CD4-positive, alpha-beta T cell treated with Interleukin-21 for 1 hour (primary cell): ENCODE data around the gene CFAP77.

Source experiments
- DNase-seq: peaks from one replicate; pipeline ENCODE4 v3.0.0-alpha.2; 2020

Gene CFAP77

DNA sequence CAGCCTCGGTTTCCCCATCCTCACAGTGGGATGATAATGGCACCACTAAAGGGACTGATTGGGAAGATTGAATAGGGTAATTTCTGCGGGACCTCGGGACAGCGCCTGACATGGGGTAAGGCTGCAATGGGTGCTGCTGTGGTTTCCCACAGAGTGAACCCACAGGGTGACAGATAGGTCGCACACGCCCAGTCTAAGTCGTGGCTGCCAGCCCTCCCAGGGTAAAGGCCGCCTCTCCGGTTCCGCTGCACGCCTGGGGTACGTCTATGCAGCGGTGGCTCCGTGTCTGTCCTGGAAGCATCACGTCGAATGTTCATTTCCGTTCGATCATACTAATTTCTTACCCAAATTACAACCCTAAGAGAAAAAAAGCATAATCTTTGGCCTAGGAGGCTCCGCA is 631 bp downstream of the CFAP77 start:
- DNase-seq, result peak; percentile 23

DNA sequence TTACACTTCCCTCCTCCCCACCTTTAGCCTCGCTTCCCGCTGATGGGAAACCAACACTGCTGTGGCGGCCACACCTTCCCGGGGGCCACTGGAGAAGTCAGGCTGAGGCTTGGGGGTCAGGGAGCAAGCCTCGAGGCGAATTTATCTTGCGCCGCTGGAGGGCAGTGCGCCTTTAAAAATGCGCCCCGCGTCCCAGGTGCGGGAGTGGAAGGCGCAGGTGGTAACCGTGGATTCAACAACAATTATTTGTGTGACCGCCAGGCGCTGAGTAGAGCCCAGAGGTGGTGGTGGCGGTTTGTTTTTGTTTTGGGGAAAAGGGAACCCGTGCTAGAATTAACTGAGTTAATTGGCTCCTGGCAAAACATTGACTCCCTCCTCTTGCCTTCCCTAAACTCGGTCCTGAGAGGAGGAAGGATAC is 1.1 kb downstream of the CFAP77 start:
- peak; percentile 78 for DNase-seq

GRCh38 chr9:132412089-132412488 is 2.1 kb downstream of the CFAP77 start:
- DNase-seq, result peak; percentile 28

GRCh38 chr9:132413926-132414325 is 3.9 kb downstream of the CFAP77 start:
- DNase-seq, result no peak

GRCh38 chr9:132414731-132415130 is 4.7 kb downstream of the CFAP77 start:
- no peak for DNase-seq

DNA sequence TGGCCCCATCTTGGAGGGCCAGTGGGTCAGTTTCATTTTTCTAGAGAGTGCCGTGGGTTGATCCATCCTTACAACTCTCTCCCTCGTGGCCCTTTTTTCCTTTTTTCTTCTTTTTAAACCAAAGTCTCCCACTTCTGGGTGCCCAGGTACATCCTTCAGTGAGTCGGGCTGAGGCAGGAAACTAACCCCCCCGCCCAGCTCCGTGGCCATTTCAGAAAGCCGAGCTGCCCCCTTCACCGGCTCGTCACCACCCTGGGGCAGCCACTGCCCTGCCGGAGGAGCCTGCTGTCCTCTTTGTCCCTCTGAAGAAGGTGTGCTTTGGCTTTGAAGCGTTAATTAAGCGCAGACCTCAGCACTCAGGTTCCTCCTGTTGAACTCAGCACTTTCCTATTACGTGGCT is 5.2 kb downstream of the CFAP77 start:
- no peak for DNase-seq

GRCh38 chr9:132418726-132419363 is 8.8 kb downstream of the CFAP77 start:
- DNase-seq, result no peak

DNA sequence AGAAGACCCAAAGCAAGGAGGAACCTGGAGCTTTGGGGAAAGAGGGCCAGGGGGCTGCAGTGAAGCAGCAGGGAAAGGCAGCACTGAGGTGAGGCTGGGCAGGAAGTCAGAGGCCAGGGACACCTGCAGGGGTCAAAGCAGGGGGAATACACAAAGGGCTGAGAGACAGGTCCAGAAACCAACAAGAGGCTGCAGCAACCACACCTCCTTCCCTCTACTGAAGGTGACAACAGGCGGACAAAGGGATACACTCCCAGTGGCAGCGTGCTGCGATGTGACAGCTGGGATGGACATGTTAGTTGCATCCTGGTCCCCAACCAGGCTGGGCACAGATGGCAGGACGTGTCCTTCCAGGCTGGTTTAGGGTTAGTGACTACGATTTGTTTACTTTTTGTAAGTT is 12.6 kb downstream of the CFAP77 start:
- no peak for DNase-seq

- no peak for DNase-seq
These were observed 13.5 kb downstream of the CFAP77 start for GRCh38 chr9:132423503-132423902.

GRCh38 chr9:132424857-132425674 is 15.1 kb downstream of the CFAP77 start:
- no peak for DNase-seq

GRCh38 chr9:132425675-132426062 is 15.7 kb downstream of the CFAP77 start:
- DNase-seq, result no peak

DNA sequence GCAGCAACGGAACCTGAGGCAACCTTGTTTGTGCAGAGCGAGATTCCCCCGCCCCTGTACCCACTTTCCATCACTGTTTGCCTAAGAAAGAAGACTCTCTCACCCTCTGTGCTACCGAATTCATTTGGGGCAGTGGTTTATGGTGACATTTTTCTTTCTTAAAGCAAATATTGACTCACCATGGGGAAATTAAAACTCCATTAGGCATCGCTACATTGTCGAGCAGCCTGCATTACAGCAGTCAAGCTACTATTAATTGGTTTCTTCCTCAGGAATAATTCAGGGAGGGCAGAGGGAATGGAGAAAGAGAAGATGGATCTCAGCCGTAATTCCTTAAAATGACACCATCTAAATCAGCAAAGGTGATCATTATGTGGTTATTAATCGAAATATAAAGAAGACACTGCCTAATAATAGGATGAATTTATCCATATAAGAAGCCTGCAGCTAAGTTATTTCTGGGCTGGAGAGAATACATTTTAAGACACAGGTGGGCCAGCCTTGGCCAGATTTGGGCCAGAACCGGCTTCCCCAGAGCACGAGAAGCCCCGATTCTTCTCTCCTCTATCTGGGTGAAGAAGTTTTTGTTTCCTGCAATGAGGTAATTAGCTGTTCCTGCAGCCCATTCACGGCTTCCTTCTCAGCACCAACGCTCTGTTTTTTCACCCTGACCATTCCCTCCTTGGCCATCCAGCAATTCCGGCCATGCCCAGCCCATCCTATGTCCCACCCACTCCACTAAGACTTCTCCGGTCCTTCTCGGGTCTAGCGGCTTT is 16.8 kb downstream of the CFAP77 start:
- DNase-seq, result no peak

DNA sequence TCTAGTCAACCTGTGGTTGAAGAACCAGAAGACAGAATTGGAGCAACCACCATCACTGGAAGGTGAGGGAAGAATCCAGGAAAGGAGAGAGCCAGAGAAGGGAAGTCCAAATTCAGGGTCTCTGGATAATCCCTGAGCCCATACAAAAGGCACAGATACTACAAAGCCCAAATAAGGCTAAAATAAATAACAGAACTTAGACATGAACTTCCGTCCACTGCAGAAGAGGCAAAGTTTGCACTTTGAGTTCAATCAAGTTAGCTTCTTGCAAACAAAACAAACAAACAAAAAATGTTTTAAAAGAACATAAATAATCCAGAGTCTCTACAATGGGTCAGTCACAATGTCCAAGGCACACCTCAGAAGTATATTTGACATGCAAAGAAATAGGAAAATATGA is 21.0 kb downstream of the CFAP77 start:
- no peak for DNase-seq

- DNase-seq, result no peak
These were observed 24.9 kb downstream of the CFAP77 start for GRCh38 chr9:132434881-132435280.

DNA sequence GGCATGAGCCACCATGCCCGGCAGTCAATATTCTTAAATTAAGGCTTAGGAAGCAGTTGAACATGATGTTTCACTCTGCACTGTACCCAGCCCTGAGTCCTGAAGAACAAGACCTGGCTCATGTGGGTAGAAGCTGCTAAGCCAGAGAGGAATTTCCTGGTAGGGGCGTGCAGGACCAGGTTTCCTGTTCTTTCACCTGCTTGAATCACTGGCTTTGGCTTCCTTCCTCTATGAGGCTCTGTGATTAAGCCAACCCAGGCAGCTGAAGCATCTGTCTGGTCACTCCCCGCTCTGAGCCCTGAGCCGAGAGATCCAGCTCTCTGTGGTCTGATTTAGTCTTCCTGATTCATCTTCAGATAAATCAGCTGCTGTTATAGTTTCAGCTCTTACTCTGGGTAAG is 29.1 kb downstream of the CFAP77 start:
- no peak for DNase-seq

DNA sequence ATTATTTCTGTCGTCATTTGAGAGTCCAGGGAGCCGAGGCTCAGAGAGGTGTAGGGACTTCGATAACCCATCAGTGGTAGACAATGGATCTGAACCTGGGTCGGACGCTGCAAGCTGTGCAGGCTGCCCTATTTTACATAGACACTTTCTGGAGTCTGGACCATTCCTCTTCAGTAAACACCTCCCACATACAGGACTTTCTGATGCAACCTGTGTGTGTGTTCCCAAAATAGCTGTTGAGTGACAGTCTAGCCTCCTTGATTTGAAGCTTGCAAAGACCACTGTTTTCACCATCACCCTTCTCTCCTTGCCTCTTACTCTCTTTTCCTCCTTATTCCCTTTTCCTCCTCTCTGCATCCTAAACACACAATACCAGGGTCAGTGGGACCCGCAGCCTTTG is 30.7 kb downstream of the CFAP77 start:
- DNase-seq, result no peak

- no peak for DNase-seq
These were observed 31.4 kb downstream of the CFAP77 start for GRCh38 chr9:132441404-132441803.

DNA sequence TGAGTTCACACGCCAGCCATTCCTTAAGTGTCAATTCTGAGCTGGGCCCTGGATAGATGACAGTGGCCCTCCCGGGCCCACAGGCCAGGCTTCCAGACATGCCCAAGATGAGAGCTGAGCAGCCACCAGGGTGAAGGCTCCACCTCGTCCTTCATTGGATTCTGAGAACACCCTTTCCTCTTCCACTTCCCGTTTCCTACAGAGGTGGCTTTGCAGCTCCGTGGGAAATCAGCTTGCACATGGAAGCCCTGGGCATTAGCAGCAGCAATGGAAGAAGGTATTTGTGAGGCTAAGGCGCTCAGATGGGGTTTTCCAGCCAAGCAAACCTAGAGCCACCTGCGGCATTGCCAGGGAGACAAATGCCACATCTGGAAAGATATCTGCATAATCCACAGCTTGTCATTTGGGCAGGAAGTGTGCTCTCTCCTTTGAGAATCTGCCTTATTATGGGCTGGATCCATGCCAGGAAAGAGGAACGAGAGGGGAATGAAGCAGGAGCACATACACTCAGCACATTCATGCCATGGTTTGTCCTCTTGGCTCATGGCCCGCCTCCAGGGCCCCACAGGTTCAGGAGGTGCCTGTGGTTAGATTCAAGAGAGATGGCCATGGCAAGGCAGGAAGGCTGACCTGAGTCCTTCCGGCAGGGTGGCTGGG is 34.1 kb downstream of the CFAP77 start:
- DNase-seq, result no peak

DNA sequence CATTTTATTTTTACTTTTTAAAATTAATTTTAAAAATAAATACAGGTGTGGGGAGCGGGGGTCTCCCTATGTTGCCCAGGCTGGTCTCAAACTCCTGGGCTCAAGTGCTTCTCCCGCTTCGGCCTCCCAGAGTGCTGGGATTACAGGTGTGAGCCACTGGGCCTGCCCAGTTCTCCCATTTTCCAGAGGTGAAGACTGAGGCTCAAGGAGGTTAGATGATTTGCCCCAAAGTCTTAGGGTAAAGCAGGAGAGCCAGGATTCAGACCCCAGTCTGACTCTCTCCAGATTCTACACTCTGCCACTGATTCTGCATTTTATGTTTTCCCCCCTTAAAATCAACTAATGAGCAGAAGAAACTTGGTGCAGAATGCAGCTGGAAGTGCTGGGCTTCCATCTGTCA is 36.9 kb downstream of the CFAP77 start:
- DNase-seq, result no peak

- no peak for DNase-seq
These were observed 37.3 kb downstream of the CFAP77 start for GRCh38 chr9:132447346-132447745.

GRCh38 chr9:132447902-132448301 is 37.9 kb downstream of the CFAP77 start:
- DNase-seq, result no peak

GRCh38 chr9:132451276-132451675 is 41.3 kb downstream of the CFAP77 start:
- peak; percentile 59 for DNase-seq

DNA sequence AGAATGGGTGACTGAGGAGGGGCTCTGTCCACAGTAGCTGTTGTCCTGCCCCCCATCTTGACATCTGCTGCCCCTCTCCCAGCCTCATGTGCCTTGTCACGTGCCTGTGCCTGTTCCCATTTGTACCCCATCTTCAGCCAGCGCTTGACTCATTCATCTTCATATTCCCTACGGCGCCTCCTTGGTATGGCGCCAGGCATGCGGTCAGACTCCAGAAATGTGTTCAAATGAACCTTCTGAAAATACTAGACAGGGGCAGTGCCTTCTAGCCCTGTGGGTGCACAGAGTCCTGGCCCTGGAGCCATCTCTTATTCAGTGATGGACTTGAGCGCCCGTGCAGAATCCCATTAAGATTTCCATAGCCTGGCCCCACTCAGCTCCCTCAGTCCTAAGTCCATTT is 46.2 kb downstream of the CFAP77 start:
- no peak for DNase-seq
